ENCODE measurements around the gene DHH.

GRCh38 chr12:49043856-49044258 lies 50.7 kb downstream of the DHH start:
- TF ChIP-seq EZH2phosphoT487 (conservative IDR thresholded peaks at IDR 0.05; ENCODE audit: low read length) = no peak
- peak; percentile 70 for TF ChIP-seq CTCF (IDR thresholded peaks at IDR 0.05; ENCODE audit: insufficient read depth, low read length, poor library complexity, severe bottlenecking)
